Measurements from ENCODE around the gene AGPAT4. TPM values are rescaled to one million over a fixed set of nuclear protein-coding genes. Genes with fewer than 3 reads are reported as not detected.

The AGPAT4 gene
- total RNA-seq, 1 experiment from 2014 or later, result 15.5 TPM

DNA sequence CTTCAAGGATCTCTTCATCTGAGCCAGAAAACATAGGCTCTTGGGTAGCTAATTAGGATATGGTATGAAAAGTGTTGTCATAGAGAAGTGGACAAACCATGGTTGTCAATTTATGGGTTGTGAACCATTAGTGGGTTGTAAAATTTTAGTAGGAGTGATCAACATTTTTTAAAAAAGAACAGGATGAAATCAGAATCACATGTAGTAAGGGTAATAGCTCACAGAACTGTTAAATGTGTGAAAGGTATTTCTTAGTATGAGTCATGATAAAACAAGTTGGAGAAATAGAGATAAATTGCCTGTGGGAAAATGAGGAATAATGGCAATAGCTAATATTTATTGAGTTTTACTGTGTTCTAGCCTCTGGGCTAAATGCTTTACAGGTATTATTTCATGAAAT lies 168.9 kb downstream of the AGPAT4 start (continued):
- TF ChIP-seq, protein P1, sequence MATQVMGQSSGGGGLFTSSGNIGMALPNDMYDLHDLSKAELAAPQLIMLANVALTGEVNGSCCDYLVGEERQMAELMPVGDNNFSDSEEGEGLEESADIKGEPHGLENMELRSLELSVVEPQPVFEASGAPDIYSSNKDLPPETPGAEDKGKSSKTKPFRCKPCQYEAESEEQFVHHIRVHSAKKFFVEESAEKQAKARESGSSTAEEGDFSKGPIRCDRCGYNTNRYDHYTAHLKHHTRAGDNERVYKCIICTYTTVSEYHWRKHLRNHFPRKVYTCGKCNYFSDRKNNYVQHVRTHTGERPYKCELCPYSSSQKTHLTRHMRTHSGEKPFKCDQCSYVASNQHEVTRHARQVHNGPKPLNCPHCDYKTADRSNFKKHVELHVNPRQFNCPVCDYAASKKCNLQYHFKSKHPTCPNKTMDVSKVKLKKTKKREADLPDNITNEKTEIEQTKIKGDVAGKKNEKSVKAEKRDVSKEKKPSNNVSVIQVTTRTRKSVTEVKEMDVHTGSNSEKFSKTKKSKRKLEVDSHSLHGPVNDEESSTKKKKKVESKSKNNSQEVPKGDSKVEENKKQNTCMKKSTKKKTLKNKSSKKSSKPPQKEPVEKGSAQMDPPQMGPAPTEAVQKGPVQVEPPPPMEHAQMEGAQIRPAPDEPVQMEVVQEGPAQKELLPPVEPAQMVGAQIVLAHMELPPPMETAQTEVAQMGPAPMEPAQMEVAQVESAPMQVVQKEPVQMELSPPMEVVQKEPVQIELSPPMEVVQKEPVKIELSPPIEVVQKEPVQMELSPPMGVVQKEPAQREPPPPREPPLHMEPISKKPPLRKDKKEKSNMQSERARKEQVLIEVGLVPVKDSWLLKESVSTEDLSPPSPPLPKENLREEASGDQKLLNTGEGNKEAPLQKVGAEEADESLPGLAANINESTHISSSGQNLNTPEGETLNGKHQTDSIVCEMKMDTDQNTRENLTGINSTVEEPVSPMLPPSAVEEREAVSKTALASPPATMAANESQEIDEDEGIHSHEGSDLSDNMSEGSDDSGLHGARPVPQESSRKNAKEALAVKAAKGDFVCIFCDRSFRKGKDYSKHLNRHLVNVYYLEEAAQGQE (IDR thresholded peaks at IDR 0.05; ENCODE audit: low read depth), result no peak
- TF ChIP-seq ZNF274 (IDR thresholded peaks at IDR 0.05; ENCODE audit: low read depth, low read length), result no peak
- TF ChIP-seq, protein P2, sequence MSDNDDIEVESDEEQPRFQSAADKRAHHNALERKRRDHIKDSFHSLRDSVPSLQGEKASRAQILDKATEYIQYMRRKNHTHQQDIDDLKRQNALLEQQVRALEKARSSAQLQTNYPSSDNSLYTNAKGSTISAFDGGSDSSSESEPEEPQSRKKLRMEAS (IDR thresholded peaks at IDR 0.05), result no peak
- no peak for TF ChIP-seq EGR1 (IDR thresholded peaks at IDR 0.05; ENCODE audit: low read depth)
- TF ChIP-seq POLR2AphosphoS5 (IDR thresholded peaks at IDR 0.05; ENCODE audit: low read depth, low read length), result no peak
- no peak for TF ChIP-seq ZFX (IDR thresholded peaks at IDR 0.05)
- no peak for TF ChIP-seq TCF7L2 (IDR thresholded peaks at IDR 0.05; ENCODE audit: borderline replicate concordance, extremely low read depth, insufficient read depth, insufficient read length)
- no peak for TF ChIP-seq ELF1 (IDR thresholded peaks at IDR 0.05; ENCODE audit: borderline replicate concordance, low read depth)

DNA sequence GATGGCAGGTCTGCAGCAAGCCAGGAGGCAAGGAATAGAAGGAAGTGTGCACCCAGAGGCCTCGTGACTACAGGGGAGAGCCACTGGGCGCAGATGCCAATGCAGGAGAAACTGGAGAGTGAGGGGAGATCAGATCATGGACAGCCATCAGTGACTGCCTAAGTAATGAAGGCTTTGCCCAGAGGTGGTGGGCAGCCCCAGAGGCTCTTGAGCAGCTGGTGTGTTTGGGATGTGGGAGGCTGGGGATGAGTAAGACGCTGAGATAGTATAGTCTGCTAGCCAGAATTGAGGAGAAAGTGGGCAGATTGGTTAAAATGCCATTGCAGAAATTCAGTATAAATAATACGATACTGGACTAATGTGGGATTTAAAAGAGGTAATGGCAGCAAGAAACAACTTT lies 170.4 kb downstream of the AGPAT4 start:
- Histone ChIP-seq H3K36me3 (ENCODE audit: control insufficient read depth in 1 of 2, insufficient read depth in 2 of 2, low read length in 2 of 2) (peaks cover 16 to 26% of the 10 kb centered on the region in 2 experiments; a peak in 3 of 4 replicates), H3K9me3 (ENCODE audit: control insufficient read depth in 1 of 2, insufficient read depth in 1 of 2, low read depth in 1 of 2, low read length in 2 of 2) (no peaks in the 10 kb centered on the region), H3K9me2 (ENCODE audit: insufficient read depth) (no peaks in the 10 kb centered on the region), H2AFZ (ENCODE audit: low read depth, low read length, poor library complexity, severe bottlenecking) (no peak overlapping the region), H3K4me1 (ENCODE audit: control insufficient read depth in 1 of 2, insufficient read depth in 2 of 2, low read length in 2 of 2) (no peaks in the 10 kb centered on the region), H3K9ac (ENCODE audit: low read length) (no peak overlapping the region), H3K27me3 (ENCODE audit: insufficient read depth, low read length) (no peaks in the 10 kb centered on the region), H3K27ac (ENCODE audit: low read depth, low read length) (no peak overlapping the region), H3K4me2 (ENCODE audit: low read length) (no peak overlapping the region), H4K20me1 (ENCODE audit: insufficient read depth) (no peaks in the 10 kb centered on the region), H3K79me2 (ENCODE audit: insufficient read depth, low read length) (no peaks in the 10 kb centered on the region), H3K4me3 (replicated peaks in 1 of 2; ENCODE audit: low read depth in 1 of 2, low read length in 2 of 2) (no peak overlapping the region)
- POLR2A ChIA-PET, result no interaction called here
- BruUV-seq (replicated peaks), result no TSS peak
- RAD21 ChIA-PET (ENCODE audit: low non-redundant PET in 1 of 2, low total read pairs in 2 of 2, uncharacterized antibody in 2 of 2, unreplicated experiment in 2 of 2), result no interaction called here
- CTCF ChIA-PET, result no interaction called here
- ATAC-seq, result no peak
- TF ChIP-seq SIN3A (IDR thresholded peaks at IDR 0.05; ENCODE audit: low read depth) (no peak), EZH2phosphoT487 (IDR thresholded peaks at IDR 0.05; ENCODE audit: borderline replicate concordance) (no peak)
- DNase-seq (ENCODE audit: low read depth, low spot score), result no peak
- intact Hi-C loops (cut with micrococcal nuclease), result loop anchor here (10.0 kb wide), 1 partner anchor 369 kb away; no protein-coding TSS in a partner anchor

Data from HCT116 (cell line).